ENCODE measurements around the gene HTR3C.
"Not testable (repeated sequence)": the region's sequence is repeated elsewhere in the genome, so short reads cannot be mapped to it uniquely, and the experiment has no call there.

DNA sequence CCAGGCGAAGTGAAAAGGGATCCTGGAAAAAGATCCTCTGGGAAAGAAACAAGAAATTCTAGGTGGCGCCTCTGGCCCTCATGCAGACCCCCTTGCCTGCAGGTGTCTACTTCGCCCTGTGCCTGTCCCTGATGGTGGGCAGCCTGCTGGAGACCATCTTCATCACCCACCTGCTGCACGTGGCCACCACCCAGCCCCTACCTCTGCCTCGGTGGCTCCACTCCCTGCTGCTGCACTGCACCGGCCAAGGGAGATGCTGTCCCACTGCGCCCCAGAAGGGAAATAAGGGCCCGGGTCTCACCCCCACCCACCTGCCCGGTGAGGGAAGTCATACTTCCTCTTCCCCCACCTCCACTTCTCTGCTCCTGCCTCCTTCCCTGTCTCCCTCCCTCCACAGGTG, 14.5 kb upstream of the HTR3C start:
- TF ChIP-seq, protein P1, sequence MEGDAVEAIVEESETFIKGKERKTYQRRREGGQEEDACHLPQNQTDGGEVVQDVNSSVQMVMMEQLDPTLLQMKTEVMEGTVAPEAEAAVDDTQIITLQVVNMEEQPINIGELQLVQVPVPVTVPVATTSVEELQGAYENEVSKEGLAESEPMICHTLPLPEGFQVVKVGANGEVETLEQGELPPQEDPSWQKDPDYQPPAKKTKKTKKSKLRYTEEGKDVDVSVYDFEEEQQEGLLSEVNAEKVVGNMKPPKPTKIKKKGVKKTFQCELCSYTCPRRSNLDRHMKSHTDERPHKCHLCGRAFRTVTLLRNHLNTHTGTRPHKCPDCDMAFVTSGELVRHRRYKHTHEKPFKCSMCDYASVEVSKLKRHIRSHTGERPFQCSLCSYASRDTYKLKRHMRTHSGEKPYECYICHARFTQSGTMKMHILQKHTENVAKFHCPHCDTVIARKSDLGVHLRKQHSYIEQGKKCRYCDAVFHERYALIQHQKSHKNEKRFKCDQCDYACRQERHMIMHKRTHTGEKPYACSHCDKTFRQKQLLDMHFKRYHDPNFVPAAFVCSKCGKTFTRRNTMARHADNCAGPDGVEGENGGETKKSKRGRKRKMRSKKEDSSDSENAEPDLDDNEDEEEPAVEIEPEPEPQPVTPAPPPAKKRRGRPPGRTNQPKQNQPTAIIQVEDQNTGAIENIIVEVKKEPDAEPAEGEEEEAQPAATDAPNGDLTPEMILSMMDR (IDR thresholded peaks at IDR 0.05; ENCODE audit: insufficient read depth, low read length) = not testable (repeated sequence)
- TF ChIP-seq, protein P2, sequence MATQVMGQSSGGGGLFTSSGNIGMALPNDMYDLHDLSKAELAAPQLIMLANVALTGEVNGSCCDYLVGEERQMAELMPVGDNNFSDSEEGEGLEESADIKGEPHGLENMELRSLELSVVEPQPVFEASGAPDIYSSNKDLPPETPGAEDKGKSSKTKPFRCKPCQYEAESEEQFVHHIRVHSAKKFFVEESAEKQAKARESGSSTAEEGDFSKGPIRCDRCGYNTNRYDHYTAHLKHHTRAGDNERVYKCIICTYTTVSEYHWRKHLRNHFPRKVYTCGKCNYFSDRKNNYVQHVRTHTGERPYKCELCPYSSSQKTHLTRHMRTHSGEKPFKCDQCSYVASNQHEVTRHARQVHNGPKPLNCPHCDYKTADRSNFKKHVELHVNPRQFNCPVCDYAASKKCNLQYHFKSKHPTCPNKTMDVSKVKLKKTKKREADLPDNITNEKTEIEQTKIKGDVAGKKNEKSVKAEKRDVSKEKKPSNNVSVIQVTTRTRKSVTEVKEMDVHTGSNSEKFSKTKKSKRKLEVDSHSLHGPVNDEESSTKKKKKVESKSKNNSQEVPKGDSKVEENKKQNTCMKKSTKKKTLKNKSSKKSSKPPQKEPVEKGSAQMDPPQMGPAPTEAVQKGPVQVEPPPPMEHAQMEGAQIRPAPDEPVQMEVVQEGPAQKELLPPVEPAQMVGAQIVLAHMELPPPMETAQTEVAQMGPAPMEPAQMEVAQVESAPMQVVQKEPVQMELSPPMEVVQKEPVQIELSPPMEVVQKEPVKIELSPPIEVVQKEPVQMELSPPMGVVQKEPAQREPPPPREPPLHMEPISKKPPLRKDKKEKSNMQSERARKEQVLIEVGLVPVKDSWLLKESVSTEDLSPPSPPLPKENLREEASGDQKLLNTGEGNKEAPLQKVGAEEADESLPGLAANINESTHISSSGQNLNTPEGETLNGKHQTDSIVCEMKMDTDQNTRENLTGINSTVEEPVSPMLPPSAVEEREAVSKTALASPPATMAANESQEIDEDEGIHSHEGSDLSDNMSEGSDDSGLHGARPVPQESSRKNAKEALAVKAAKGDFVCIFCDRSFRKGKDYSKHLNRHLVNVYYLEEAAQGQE (IDR thresholded peaks at IDR 0.05; ENCODE audit: insufficient replicate concordance, low read depth) = not testable (repeated sequence)
